Activated CD4-positive, alpha-beta T cell treated with anti-CD3 and anti-CD28 coated beads, Interleukin-2, amount 10 ng/mL, durations not matched to agents 7 days and 5 days (primary cell): ENCODE results near the gene ARPC3. TPM values are rescaled to one million over a fixed set of nuclear protein-coding genes. Genes with fewer than 3 reads are reported as not detected.
"Not testable (repeated sequence)": the region's sequence is repeated elsewhere in the genome, so short reads cannot be mapped to it uniquely, and the experiment has no call there.

Source experiments
- CTCF ChIA-PET: fragments of 350-600 bp; sonication (Branson Sonifier 250); formaldehyde crosslinking; loops from one replicate; lab custom pipeline; 2021; ENCODE audit warnings: antibody characterized with exemption; lab: Charles Lee
- POLR2A ChIA-PET: fragments of 350-600 bp; sonication (Branson Sonifier 250); formaldehyde crosslinking; loops from one replicate; lab custom pipeline; 2021; ENCODE audit warnings: antibody characterized with exemption; lab: Charles Lee
- DNase-seq: peaks from one replicate; pipeline ENCODE4 v3.0.0-alpha.2; 2020
- H3K27ac Mint-ChIP-seq: one replicate; pipeline ENCODE4 v1.8.0; 2021; ENCODE audit warnings: mild to moderate bottlenecking, moderate library complexity, mixed read lengths
- H3K27me3 Mint-ChIP-seq: one replicate; pipeline ENCODE4 v1.8.0; 2021; ENCODE audit warnings: mixed read lengths
- H3K36me3 Mint-ChIP-seq: one replicate; pipeline ENCODE4 v1.8.0; 2021; ENCODE audit warnings: low read depth, mixed read lengths
- H3K4me1 Mint-ChIP-seq: one replicate; pipeline ENCODE4 v1.8.0; 2021; ENCODE audit warnings: mixed read lengths
- H3K4me3 Mint-ChIP-seq: one replicate; pipeline ENCODE4 v1.8.0; 2021; ENCODE audit warnings: mild to moderate bottlenecking, moderate library complexity, mixed read lengths
- H3K9me3 Mint-ChIP-seq: one replicate; pipeline ENCODE4 v1.8.0; 2021; ENCODE audit warnings: mixed read lengths
- total RNA-seq, 2 experiments: library from RNA; stranded (reverse); gene quantifications; one replicate each; pipeline ENCODE4 v1.2.3, GENCODE V29; 2021

ARPC3 gene
- total RNA-seq, 2 experiments from 2014 or later: 390 to 425 TPM

DNA sequence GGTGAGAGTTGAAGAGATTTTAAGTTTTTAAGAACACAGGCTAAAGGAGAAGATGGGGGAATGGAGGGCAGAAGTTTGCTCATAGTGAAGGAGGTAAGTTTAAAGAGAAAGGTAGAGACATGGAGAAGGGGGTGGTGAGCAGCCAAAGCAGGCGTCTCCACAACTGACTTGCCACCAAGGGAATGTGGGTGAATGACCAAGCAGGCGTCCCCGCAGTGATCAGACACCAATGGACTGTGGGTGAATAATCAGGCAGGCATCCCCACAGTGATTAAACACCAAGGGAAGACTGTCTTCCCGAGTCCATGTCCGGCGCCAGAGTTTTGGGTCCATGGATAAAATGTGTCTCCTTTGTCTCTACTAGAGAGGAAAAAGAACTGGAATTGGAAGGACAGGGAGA lies 40.1 kb downstream of the ARPC3 start:
- H3K27ac Mint-ChIP-seq, H3K36me3 Mint-ChIP-seq, DNase-seq, H3K4me1 Mint-ChIP-seq, H3K27me3 Mint-ChIP-seq, H3K9me3 Mint-ChIP-seq, CTCF ChIA-PET, H3K4me3 Mint-ChIP-seq, POLR2A ChIA-PET: not testable (repeated sequence)

DNA sequence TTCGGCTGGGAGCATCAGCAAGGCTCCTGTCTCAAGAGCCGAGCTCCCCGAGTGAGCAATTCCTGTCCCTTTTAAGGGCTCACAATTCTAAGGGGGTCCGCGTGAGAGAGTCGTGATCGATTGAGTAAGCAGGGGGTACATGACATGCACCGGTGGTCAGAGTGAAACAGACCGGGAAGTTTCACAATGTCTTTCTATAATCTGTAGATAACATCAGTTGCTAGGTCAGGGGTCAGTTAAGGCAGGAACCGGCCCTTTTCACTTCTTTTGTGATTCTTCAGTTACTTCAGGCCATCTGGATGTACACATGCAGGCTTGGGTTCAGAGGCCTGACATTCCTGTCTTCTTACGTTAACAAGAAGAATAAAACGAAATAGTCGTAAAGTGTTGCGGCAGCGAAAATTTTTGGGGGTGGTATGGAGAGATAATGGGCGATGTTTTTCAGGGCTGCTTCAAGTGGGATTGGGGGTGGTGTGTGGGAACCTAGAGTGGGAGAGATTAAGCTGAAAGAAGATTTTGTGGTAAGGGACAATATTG lies 44.9 kb downstream of the ARPC3 start:
- ChIA-PET POLR2A (interaction anchor here (0.6 kb wide), 1 partner anchor 91 kb away, joined by 11 read pairs; no protein-coding TSS in a partner anchor), CTCF (interaction anchor here (2.7 kb wide), 1 partner anchor 26 kb away, joined by 13 read pairs; no protein-coding TSS in a partner anchor)
- H3K27me3 Mint-ChIP-seq, DNase-seq, H3K27ac Mint-ChIP-seq, H3K9me3 Mint-ChIP-seq, H3K4me3 Mint-ChIP-seq: not testable (repeated sequence)
- Mint-ChIP-seq H3K4me1 (peaks cover 29% of the 10 kb centered on the region), H3K36me3 (peaks cover 13% of the 10 kb centered on the region)

DNA sequence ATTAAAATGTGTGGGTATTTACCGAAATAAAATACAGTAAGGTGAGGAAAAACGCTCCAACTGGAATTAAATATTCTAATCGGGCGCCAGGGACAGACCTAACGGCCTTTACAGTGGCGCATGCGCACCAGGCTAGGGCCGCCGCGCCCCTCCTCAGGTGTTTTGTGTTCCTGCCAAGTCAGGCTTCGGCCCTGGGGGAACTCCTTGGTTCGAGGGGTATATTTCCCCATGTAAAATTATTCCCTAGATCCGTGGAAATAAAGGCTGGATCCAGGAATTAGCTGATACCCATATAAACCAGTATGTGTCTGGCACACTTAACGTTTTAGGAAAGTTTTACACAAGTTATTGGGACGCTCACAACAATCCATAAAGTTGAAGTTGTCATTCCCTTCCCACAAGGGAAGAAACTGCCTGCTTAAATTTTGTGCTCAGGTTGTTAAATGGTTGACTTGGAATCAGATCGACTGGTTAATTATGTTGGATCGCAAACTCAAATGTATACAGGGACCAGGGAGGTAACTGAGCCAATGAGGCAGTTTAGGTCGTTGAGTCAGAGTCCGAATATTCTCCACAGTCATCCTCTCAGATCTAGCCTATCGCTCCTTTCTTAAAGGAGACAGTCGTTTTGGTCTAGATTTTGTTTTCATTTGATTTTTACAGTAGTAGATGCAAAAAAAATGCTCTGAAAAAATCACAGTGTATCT lies 46.0 kb downstream of the ARPC3 start:
- Mint-ChIP-seq H3K36me3 (peaks cover 16% of the 10 kb centered on the region), H3K4me3 (peak overlapping the region; percentile 100), H3K9me3 (no peaks in the 10 kb centered on the region), H3K27ac (peak overlapping the region; percentile 100), H3K4me1 (peaks cover 37% of the 10 kb centered on the region), H3K27me3 (no peaks in the 10 kb centered on the region)
- ChIA-PET CTCF (interaction anchor here (0.7 to 2.7 kb wide), 2 partner anchors 27 to 259 kb away, joined by 3 to 13 read pairs; no protein-coding TSS in a partner anchor), POLR2A (no interaction called here)
- peak; percentile 84 for DNase-seq

DNA sequence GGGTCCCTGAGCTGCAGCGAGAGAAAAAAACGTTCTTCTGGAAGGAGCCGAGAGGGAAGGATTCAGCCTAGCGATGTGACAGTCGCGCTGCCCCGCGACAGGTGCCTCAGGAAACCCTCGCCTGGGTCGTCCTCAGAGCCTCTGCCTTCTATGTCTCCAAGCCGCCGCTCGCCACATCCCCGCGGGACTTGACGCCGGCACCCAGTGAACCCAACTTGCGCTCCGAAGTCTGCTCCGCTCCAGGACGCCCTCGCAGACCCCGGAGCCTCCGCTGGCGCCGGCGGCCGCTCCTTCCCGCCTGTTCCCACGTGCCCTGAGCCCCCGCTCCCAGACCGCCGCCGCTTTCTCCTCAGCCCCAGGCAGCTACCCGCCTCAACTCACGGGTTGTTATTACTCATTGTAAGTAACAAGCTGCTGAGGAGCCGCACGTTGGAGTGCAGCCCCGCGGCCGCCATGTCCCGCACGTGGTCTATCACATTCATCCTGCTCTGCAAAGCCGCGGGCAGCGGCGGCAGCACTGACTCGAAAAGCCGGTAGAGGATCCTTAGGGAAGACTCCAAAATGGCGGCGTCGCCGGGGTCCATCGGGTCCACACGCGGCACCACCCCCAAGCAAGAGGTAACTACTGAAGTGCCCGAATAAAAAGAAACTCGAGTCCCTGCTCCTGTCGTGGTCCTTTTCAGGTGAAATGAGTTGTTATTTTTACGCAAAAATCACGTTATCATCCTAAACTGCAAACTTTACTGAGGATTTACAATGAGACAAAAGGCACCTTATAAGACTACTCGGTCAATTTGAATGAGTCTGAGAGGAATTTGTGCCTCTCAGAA lies 46.8 kb downstream of the ARPC3 start, which contains the start of gene ANAPC7:
TSS of gene ANAPC7 (minus strand) at position 563 of the 830 bp plus-strand sequence. CDS start at position 482, 81 bp downstream.
- Mint-ChIP-seq H3K36me3 (peaks cover 16% of the 10 kb centered on the region), H3K9me3 (no peaks in the 10 kb centered on the region), H3K4me1 (peaks cover 37% of the 10 kb centered on the region), H3K27ac (peak within 1 kb of the TSS; percentile 100), H3K27me3 (no peaks in the 10 kb centered on the region), H3K4me3 (peak within 1 kb of the TSS; percentile 100)
- peak; percentile 88 for DNase-seq
- ChIA-PET CTCF (interaction anchor here (0.6 to 1.7 kb wide), 3 partner anchors 28 to 258 kb away, joined by 3 to 5 read pairs (median 4); no protein-coding TSS in a partner anchor), POLR2A (interaction anchor here (0.6 kb wide), 1 partner anchor 28 kb away, joined by 6 read pairs; no protein-coding TSS in a partner anchor)

Other genes with a start within 250 kb of the ARPC3 start
- gene ATP2A2, start 169.1 kb downstream of the ARPC3 start, total RNA-seq: 100 to 1,000 TPM; 126 to 131 TPM
- gene ANAPC7, start 46.6 kb downstream of the ARPC3 start, total RNA-seq: 10 to 100 TPM; 61.8 to 67.7 TPM
- 10 to 100 TPM; 19.0 to 21.2 TPM for gene GPN3, start 17.9 kb upstream of the ARPC3 start, total RNA-seq
- gene FAM216A, start 18.5 kb upstream of the ARPC3 start, total RNA-seq: 10 to 100 TPM; 14.6 to 17.5 TPM
- 100 to 1,000 TPM; 132 to 145 TPM for gene VPS29, start 51.8 kb upstream of the ARPC3 start, total RNA-seq
- gene RAD9B, start 52.0 kb upstream of the ARPC3 start, total RNA-seq: under 1 TPM; 0.87 to 0.99 TPM
- gene PPTC7, start 133.0 kb upstream of the ARPC3 start, total RNA-seq: 10 to 100 TPM; 25.7 to 29.2 TPM
- gene TCTN1, start 163.8 kb upstream of the ARPC3 start, total RNA-seq: 1 to 10 TPM; 4.3 to 5.2 TPM
- 10 to 100 TPM; 16.0 to 18.7 TPM for gene HVCN1, start 238.8 kb upstream of the ARPC3 start, total RNA-seq